ENCODE measurements around the gene AQP7.
"Not testable (repeated sequence)": the region's sequence is repeated elsewhere in the genome, so short reads cannot be mapped to it uniquely, and the experiment has no call there.

The AQP7 gene

DNA sequence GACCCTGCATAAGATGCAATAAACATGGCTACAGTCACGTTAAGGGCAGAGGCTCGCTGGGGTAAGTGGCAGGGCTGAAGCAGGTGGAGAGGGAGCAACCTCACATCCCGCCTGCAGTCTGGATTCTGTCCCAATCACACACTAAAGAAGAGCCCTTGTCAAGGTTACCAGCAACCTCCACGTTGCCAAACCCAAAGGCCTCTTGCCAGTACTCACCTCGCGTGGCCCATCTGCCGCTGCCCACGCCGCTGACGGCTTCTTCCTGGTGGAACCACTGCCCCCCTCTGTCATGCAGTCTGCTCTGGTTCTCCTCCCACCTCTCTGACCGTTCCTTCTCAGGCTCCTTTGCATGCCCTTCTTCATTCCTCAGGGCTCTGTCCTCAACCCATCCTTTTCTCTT lies 8.8 kb downstream of the AQP7 start:
- no peak for DNase-seq

DNA sequence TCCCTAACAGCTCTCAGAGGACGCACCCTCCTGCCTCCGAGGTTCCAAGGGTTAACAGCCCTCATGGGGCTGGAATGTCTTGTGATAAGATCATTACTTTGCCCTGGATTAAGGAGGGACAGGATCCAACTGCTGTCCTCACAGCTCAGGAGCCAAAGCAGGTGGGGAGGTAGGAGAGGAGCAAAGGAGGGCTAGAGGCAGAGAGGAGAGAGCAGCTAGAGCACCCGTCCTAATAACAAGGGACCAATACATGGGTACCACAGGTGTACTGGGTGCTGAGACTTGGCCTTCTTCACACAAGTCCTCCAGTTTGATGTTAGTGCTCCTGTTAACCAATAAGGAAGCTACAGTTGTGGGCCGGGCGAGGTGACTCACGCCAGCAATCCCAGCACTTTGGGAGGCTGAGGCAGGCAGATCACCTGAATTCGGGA lies 9.8 kb downstream of the AQP7 start:
- DNase-seq: not testable (repeated sequence)

DNA sequence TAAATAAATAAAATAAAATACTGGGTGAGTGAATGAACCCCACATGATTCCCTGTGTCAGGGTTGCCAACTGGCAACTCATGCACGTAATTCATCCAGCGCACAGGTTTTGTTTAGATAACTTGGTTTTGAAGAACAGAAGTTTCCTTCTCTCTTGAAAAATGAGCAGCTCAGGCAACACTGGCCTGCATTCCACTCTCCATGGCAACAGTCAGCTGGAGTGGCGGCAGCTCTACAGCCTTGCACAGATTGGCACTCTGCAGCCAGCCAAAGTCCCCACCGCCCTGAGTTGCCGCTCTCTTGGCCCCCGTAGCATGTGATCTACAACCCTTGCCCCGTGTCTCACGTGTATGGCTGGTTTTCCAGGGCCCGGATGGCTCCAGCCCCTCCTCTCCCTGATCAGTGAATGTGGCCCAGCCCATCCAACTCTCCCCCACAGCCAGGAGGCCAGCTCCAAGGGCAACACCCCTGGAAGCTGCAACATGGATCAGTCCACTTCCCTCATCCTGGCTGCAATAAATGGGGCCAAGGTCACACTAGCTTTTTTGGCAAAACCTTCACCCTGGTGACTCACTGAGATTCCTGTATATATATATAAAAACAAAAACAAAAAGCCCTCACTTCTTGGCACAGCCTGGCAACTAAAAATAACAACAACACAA lies 11.1 kb downstream of the AQP7 start:
- DNase-seq: peak; percentile 38

DNA sequence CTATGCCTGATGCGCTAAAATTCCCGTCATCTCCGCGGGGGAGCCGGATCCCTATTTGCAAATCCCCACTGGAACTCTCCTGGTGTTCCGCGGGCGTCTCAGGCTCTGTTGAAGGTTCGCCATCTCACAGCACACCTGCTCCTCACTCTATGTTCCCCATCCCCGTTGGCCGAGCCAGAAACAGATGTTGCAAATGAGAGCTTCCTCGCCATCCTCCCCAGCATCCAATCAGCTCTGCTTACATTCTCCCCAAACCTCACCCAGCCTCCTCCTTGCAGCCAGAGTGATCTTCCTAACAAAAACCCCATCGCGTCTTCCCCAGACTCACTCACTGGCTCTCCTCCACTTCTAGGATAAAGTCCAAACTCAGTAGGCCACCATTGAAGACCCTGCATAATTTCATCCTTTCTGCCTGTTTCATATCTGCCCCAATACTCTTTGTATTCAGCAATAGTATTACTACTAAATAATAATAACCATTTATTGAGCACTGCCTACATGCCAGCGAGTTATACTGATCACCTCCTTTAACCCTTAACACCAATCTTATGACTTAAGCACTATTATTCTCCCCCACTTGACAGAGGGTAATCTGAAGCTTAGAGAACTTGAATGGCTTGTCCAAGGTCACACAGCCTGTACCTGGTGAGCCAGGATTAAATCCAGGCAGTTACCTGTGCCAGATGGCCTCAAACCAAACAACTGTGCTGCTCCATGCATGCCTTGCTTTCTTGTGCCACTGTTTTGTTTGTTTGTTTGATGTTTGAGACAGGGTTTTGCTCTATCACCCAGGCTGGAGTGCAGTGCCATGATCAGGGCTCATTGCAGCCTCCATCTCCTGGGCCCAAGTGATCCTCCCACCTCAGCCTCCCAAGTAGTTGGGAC lies 14.0 kb downstream of the AQP7 start:
- no peak for DNase-seq

DNA sequence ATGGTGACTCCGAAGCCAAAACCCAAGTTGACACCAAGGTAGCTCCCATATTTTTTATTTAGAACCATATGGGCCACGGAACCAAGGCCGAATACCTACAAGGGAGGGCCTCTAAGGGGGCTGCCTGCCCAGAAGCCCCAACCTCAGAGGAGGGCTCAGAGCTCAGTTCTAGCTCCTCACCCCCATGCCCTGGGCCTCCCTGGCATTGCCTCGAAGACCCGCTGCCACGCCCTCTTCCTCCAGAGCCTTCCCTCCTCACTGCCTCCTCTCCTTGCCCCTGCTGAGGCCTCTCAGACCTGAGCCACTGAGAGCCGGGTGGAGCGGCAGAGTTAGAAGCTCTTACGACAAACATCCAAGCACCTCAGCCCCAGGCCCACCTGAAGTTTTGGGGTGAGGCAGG lies 15.4 kb downstream of the AQP7 start:
- DNase-seq: not testable (repeated sequence)

DNA sequence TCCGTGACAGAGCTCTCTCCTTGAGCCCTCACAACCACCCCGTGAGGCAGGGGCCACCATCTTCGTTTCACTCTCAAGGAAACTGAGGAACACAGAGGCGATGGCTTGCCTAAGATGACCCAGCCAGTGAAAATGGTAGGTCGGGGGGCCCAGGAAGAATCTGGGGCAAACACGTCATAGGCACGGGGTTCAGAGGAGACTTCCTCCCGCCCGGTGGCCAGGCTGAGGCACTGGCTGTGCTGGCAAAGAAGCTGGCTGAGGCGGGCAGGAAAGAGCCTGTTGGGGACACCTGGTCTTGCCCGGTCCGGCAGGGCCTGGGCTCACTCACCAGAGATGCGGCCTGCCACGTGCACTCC lies 15.7 kb downstream of the AQP7 start:
- DNase-seq: not testable (repeated sequence)

DNA sequence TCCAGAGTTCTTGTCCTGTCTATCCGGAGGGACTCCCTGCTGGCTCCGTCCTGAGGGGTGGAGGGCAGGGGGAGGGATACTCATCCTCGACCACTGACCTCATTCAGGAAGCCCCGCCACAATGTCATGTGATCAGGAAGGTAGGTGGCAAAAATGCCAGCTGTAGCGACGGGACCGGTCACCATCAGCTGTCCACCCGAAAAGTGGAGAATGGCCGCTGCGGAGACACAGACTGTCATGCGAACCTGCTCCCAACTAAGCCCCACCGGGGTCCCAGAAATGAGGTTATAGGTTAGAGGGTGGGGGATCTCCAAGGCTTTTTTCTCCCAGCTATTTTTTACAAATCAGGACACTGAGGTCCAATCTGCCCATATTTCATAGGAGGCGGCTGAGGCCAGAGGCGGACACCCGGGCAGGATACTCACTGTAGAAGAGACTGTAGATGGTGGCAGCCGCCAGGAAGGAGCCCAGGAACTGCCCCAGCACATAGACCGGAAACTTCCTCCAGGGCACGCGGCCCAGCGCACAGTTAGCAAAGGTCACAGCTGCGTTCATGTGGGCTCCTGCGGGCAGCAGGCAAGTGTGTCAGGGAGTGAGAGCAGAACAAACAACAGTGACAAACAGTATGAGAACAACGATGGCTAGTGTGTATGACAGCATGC lies 16.3 kb downstream of the AQP7 start:
- DNase-seq: not testable (repeated sequence)

DNA sequence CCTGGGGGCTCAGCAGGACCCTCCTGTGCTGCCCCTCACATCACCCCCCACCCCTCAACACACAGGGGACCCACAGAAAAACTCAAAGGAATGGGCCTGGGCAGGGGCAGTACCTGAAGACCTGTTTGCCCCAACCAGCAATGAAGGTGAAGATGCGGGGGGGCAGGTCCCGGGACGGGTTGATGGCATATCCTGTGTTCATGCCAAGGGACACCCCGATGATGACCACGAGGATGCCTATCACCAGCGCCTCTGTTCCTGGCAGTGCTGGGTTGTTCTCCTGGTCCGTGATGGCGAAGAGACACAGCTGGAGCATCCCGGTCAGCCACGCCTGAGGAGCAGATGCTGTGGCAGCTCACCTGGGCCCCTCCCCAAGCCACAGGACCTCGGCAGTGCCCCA lies 16.8 kb downstream of the AQP7 start:
- DNase-seq: not testable (repeated sequence)

DNA sequence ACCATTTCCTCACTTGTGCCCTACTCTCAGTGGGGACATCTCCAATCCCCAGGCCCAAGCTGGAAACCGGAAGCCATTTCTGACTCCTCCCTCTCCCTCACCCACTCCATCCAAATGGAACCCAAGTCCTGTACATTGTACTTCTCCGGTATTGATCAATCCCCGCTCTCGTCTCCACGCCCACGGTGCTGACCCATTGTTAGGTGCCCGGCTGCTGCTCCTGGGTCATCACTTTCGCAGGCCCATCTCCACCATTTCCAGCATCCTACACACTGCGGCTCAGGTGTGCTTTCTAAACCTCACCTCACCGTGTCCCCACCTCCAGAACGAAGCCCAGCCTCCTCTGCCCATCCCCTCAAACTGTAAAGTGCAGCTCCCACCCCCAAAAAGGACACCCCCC lies 19.0 kb downstream of the AQP7 start:
- not testable (repeated sequence) for DNase-seq

DNA sequence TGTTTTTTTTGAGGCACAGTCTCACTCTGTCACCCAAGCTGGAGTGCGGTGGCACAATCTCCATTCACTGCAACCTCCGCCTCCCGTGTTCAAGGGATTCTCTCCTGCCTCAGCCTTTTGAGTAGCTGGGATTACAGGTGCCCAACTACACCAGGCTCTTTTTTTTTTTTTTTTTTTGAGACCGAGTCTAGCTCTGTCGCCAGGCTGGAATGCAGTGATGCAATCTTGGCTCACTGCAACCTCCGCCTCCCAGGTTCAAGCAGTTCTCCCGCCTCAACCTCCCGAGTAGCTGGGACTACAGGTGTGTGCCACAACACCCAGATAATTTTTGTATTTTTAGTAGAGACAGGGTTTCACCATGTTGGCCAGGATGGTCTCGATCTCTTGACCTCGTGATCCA lies 20.0 kb downstream of the AQP7 start:
- DNase-seq: not testable (repeated sequence)

DNA sequence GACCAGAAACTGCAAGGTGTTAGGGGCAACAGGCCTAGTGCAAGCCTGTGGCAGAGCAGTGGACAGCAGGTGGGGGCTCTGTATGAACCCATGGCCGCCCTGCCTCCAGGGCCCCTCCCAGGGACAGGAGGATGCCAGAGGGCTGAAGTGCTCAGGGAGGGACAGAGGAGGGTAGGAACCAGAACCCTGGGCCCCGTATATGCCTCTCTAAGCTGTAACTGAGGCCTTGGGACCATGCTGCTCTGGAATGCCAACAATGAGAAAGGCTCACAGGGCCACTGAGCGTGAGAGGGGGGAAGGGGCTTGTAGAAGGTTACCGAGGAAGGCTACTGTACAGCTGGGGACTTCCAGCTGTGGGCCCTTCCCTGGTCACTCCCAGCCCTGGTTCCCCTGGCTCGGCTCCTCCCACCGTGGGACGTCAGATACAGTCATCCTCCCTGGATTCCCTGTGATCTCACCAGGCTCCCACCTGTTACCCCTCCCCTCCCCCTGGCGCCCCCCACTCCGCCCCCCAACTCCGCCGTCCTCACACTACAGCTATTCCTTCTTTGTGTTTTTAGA lies 21.1 kb downstream of the AQP7 start:
- DNase-seq: no peak

DNA sequence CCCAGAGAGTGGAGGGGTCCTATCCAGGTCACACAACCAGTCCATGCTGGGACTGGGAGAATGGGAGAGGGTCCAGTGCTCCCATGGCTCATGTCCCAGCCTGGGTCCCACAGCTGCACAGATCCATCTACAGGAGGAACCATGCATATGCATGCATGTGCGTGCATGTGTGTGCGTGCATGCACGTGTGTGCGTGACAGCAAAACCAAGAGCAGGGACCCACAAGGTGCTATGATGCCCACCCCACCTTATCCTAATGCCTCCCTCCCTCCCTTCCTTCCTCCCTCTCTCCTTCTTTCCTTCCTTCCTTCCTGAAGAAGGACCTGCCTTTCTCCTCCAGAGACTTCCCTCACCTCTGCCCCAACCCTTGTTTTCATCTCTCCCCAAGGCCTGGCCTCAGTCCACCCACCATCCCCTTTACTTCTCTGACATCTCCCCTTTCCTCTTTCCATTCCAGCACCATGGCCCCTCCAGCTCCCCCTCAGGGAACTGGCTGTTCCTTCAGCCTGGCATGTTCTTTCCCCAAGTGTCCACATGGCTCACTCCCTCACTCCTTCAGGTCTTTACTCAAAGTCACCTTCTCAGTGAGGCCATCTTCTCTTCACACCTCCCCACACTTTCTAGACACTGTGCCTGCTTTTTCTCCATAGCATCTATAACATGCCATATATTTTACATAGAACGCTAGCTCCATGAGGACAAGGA lies 21.8 kb downstream of the AQP7 start:
- DNase-seq: no peak

DNA sequence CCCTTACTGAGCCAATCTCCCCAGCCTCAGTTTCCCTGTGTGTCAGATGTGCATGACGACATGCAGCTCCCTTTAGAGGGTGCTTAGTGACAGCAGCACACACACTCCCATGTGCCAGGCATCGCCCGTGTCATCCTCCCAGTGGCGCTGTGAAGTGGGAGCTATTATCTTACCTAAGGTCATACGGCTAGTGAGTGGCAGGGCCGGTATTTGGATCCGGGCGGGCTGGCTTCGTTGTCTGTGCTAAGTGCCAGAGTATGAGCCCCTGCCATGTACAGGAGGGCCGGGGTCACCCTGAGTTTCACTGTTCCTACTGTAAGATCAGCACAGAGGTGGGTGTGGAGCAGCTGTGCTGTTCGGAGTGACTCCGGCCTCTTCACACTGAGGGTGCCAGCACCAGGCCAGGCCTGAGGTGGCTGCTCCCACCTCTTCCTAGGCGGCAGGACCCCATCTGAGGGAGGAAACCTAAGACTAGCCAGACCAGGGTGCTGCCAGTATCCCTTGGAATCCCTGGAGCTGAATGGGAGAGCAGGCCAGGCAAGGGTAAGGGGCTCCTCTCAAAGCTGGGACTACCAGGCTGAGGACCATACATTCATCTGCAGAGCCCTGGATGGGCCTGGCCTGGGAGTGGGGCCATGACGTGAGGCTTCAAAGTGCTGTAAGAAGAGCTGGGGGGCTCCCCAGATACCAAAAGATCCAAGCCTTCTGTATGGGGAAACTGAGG lies 22.5 kb downstream of the AQP7 start:
- no peak for DNase-seq

DNA sequence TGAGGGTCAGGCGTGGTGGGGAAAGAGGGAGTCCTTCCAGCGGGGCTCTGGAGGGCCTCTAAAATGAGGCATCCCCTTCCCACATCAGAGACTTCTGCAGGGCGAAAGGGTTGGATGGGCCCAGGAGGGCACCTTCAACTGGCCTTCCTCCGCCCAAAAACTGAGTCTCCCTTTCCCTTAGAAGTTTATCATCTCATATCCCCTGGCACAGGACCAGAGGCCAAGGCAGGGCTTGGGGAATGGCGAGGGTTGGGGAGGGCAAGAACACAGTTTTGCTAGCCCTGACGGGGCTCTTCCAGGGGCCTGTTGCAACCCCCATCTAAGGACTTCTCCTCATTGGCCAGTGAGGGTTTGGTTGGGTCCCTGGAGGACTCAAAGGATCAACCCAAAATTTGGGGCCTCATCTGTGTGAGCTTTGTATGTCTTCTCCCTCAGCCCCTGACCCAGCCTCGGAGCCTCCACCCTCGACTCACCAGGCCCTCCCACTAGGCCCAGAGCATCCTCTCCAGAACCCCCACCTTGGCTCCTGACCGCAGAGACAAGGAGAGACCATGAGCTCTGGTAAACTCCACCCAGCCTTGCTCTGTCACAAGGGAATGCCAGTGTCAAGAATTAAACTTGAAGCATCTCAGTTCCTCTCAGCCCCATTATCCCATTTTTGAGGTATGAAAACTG lies 24.1 kb downstream of the AQP7 start:
- no peak for DNase-seq

DNA sequence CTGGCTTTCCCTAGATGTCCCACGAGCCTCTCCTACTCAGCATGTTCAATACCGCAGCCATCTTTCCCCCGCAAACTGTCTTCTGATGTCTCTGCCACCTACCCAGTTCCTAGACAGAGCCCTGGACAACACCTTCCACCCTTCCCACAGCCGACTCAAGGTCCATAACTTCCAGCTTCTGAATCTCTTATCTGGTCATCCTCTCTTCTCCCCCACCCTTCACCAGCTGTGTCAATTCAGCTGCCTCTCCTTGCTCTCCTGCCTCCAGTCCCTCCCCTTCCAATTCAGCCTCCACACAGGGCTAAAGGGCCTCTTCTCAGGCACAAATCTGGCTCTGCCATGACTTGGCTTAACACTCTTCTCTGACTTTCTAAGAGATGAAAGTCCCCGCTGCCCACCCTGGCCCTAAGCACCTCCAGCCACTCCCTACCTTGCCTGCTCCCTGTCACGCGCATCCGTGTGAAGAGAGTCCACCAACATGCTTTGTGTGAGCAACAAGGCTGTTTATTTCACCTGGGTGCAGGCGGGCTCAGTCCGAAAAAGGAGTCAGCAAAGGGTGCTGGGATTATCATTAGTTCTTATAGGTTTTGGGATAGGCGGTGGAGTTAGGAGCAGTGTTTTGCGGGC lies 25.2 kb downstream of the AQP7 start:
- no peak for DNase-seq

DNA sequence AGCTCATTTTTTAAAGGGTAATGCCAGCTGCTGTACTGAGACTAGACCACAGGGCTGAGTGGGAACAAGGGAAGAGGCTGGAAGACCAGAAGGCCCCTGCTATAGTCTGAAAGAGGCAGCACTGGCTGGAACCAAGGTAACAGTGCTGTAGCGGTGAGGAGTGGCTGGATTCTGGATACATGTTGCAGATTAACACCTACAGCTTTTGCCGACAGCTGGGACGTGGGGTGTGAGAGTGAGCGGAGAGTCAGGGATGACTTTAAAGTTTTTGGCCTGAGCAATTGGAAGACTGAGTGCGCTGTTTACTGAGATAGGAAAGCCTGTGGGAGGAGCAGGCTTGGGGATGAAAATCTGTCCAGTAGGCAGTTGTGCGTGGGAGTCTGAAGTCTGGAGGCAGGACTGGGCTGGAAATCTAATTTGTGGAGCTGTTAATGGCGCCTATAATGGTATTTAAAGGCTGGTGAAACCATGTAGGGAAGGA lies 26.5 kb downstream of the AQP7 start:
- DNase-seq: no peak

DNA sequence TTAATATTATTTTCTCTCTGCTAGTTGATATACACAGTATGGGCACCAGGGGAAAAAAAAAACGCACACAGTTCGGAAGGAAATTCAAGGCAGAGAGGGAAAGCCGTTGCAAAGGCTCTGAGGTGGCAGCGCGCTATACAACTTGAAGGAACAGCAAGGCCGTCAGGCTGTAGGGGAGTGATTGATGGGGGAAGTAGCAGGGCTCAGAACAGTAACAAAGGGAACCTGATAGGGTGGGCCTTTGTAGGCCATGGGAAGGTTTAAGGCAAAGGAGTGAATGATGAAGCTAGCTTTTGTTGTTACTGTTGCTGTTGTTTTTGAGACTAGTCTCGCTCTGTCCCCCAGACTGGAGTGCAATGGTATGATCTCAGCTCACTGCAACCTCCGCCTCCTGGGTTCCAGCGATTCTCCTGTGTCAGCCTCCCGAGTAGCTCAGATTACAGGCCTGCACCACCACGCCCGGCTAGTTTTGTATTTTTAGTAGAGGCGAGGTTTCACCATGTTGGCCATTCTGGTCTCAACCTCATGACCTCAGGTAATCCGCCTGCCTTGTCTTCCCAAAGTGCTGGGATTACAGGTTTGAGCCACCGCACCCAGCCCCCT lies 27.0 kb downstream of the AQP7 start:
- DNase-seq: no peak

DNA sequence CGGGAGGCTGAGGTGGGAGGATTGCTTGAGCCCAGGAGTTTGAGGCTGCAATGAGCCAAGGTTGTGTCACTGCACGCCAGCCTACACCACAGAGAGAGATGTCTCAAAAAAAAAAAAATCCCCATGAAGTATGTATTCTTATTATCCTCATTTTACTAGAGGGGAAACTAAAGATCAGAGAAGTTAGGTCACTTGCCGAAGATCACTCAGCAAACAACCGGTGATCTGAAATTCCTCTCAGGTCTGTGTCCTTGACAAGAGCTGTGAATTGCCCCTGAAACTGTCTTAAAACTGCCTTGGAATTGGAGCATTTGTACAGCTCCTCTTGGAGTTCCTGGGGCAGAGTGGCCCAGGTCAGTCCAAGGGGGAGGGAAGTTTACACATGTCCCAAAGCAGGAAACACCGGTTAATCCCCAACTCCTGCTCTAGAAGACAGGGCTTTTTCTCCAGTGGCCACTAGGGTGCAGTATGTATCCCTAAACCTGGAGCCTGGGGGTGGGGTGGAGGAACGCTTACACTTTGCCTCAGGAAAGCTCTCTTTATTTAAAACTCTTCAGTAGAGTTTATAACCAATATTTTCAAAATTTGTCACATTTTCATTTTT lies 27.6 kb downstream of the AQP7 start:
- DNase-seq: peak; percentile 67

DNA sequence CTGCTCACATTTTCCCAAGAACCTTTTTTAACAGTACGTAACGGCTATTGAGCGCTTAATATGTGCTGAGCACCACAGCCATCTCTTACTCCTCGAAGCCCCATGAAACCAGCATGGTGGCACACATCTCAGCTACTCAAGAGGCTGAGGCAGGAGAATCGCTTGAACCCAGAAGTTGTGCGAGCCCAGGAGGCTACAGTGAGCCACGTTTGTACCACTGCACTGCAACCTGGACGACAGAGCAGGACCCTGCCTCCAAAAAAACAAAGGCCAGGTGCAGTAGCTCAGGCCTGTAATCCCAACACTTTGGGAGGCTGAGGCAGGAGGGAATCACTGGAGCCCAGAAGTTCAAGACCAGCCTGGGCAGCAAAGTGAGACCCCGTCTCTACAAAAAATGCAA lies 28.2 kb downstream of the AQP7 start:
- DNase-seq: no peak

DNA sequence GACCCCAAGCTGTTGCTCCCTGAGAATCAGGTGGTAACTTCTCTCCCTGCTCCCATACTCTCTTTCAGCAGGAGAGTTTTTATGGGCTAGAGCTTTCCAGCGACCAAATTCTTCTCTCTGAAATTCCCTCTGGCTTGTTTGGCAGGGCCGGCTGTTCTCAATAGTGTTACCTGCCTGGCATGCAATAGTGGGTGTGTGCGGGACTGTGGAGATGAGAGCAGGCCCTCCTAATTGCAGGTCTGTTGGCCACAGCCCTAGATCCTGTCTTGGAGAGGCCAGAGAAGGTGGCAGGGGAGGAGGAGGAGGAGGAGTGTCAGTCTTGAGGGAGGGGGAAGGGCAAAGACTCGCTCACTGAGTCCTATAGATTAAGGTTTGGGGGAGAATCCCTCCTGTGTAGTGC lies 29.5 kb downstream of the AQP7 start:
- no peak for DNase-seq
